Measurements from ENCODE around the gene FAM53B.

DNA sequence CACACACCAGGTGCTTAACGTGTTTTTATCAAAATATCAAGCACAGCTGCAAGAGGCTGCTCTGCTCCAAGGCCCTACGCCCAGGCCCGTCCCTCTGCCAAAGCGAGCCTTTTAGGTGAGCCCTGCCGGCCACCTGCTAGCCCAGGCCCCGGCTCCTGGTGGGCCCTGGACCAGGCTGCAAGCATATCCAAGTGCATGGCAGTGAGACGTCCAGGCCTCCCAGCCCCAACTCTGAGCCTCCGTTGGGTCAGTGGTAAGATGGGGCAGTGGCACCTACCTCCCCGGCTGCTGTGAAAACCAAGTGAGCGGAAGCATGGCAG, 146.4 kb downstream of the FAM53B start:
- TF ChIP-seq POLR2A (IDR thresholded peaks at IDR 0.05), result no peak
- no peak for TF ChIP-seq CTCF (IDR thresholded peaks at IDR 0.05)
- TF ChIP-seq POLR2AphosphoS5 (IDR thresholded peaks at IDR 0.05), result no peak

All from breast epithelium (tissue), 3 donors.